Measurements from ENCODE around the gene FBL.
"Not testable (repeated sequence)": the region's sequence is repeated elsewhere in the genome, so short reads cannot be mapped to it uniquely, and the experiment has no call there.

Gene FBL

GRCh38 chr19:39877488-39877887, 31.3 kb upstream of the FBL start:
- peak in 1 of 2 donors; percentile 27 for DNase-seq (ENCODE audit: extremely low read depth in 1 of 2, low read depth in 1 of 2)

- not testable (repeated sequence) for DNase-seq (ENCODE audit: extremely low read depth in 1 of 2, low read depth in 1 of 2)
These were observed 30.3 kb upstream of the FBL start for GRCh38 chr19:39876486-39876885.

GRCh38 chr19:39875401-39875864, 29.3 kb upstream of the FBL start:
- DNase-seq (ENCODE audit: extremely low read depth in 1 of 2, low read depth in 1 of 2): not testable (repeated sequence)

DNA sequence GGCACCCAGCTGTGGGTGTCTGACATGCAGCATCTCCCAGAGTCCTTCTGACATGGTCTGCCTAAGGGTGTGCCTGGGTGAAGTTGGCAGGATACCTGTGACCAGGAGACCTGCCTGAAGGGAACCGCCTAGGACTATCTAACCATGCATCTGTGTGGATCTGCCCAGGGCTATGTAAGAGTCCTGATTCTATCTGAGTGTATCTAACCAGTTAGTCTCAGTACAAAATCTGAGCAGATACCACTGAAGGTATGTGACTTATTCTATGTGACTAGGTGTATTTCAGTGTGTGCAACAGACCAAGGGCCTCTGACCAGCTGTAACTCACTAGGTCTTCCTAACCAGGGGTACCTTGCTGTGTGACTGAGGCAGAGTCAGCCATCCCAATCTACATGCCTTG, 28.2 kb upstream of the FBL start:
- DNase-seq (ENCODE audit: extremely low read depth in 1 of 2, low read depth in 1 of 2): no peak

DNA sequence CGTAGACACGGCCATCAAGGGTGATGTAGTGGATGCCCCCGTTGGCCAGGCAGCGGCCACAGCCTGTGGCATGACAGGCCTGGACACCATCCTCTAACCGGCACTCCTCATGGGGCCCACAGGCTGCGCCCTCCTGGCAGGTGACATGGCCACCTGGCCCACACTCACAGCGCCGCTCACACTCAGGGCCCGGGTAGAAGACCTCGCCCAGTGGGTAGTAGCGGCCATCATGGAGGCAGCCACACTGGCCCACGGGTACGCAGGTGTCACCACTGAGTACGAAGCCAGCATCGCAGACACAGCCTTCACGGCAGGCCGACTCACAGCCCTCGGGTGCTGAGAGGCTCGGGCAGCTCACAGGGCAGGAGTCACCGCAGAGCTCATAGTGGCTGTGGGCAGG, 27.2 kb upstream of the FBL start:
- no peak for DNase-seq (ENCODE audit: extremely low read depth in 1 of 2, low read depth in 1 of 2)

- no peak for DNase-seq (ENCODE audit: extremely low read depth in 1 of 2, low read depth in 1 of 2)
These were observed 26.0 kb upstream of the FBL start for GRCh38 chr19:39871886-39872866.

DNA sequence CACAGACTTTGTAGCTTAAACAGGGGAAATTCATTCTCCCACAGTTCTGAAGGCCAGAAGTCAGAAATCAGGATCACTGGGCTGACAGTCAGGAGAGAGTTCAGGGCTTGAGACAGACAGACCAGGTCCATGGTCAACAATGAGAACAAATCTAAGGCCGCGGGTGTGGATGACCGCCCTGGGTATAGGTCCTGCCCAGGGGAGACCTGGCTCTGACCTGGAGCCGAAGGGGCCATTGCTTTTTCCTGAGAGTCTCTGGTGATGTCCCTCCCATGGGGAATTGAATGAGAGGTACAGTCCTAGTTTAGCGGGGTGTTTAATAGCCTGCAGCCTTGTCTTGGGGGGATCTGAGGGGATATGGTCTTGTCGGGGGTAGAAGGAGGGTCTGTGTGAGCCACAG, 25.2 kb upstream of the FBL start:
- no peak for DNase-seq (ENCODE audit: extremely low read depth in 1 of 2, low read depth in 1 of 2)

GRCh38 chr19:39870171-39870971, 24.2 kb upstream of the FBL start:
- no peak for DNase-seq (ENCODE audit: extremely low read depth in 1 of 2, low read depth in 1 of 2)

DNA sequence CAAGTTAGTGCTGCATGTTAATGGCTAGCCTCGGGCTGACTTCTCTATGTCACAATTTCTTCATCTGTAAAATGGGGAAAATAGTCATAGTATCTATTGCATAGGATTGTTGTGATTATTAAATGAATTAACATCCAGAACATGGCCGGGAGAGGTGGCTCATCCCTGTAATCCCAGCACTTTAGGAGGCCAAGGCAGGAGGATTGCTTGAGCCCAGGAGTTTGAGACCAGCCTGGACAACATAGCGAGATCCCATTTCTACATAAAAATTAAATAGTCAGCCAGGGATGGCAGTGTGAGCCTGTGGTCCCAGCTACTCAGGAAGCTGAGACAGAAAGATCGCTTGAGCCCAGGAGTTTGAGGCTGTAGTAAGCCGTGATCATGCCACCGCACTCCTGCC, 21.8 kb upstream of the FBL start:
- no peak for DNase-seq (ENCODE audit: extremely low read depth in 1 of 2, low read depth in 1 of 2)

DNA sequence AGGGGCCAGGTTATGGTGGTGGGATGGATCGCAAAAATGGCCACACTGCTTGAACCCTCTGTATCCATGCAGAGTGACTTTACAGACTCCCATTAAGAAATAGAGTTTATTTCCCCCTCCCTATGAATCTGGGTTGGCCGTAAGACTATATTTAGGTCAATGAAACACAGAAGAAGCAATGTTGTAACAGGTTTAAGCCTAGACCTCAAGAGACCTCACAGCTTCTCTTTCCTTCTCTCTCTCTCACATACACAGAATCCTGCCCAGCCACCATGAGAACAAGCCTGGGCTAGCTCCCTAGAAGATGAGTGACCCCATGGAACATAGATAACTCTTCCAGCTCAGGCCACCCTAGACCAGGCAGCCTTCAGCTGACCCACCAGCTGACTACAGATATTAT, 21.0 kb upstream of the FBL start:
- DNase-seq (ENCODE audit: extremely low read depth in 1 of 2, low read depth in 1 of 2): no peak

DNA sequence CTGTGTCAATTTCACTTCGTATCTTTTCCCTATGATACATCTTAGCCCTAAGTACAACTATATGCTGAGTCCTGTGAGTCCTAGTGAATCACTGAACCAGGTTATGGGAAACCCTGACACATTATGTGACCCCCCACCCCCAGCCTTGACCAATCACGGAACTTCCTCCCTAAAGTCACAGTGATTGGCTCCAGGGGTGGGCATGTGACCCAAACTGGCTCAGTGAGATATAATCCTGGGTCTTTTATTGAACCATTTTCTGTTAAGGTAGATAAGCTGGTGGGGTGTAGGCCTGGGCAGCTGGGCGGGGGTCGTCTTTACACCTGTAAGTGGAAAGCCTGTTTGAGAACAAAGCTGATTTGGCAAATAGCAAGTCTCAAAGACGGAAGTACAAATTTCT, 19.8 kb upstream of the FBL start:
- no peak for DNase-seq (ENCODE audit: extremely low read depth in 1 of 2, low read depth in 1 of 2)

DNA sequence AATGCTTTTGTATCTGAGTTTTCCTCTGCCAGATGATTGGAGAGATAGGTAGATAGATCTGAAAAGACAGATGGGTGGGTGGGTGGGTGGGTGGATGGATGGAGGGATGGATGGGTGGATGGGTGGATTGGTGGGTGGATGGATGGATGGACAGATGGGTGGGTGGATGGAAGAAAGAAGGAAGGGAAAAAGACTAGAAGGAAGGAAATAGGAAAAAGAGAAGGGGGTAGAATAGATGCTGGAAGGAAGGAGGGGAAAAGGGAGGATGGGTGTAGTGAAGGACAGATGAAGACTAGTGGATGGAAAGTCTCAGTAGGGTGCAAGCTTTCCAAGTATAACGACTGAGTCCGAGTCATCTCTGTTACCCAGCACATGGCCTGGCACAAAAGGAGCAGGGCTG, 19.0 kb upstream of the FBL start:
- DNase-seq (ENCODE audit: extremely low read depth in 1 of 2, low read depth in 1 of 2): no peak

GRCh38 chr19:39864118-39864517, 17.9 kb upstream of the FBL start:
- no peak for DNase-seq (ENCODE audit: extremely low read depth in 1 of 2, low read depth in 1 of 2)

DNA sequence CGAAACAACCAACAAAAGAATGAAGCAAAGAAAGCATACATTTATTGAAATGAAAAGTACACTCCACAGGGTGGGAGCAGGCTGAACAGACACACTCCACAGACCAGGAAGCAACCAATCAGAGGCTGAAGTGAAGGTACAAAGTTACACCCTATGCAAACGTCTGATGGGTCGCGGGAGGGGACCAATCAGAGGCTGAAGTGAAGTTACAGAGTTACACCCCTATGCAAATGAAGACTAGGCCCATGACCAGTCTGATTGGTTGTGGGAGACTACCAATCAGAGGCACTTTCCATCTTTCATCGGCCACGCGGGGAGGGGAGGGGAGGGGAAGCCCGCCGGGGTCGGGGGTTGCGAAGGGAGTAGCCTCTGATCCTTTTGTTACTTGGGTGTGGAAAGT, 12.4 kb upstream of the FBL start:
- no peak for DNase-seq (ENCODE audit: extremely low read depth in 1 of 2, low read depth in 1 of 2)

DNA sequence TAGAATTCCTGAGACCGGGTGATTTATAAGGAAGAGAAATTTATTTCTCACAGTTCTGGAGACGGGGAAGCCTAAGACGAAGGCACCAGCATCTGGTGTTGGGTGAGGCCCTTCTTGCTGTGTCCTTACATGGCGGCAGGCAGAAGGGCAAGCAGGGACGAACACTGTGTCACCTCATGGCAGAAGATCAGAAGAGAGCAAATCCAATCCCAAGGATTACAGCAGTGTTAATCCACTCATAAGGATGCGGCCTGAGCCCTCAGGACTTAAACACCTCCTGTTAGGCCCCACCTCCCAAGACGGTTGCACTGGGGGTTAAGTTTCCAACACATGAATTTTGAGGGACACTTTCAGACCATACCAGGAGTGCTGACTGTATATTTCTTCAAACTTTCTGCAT, 6.7 kb upstream of the FBL start:
- no peak for DNase-seq (ENCODE audit: extremely low read depth in 1 of 2, low read depth in 1 of 2)

DNA sequence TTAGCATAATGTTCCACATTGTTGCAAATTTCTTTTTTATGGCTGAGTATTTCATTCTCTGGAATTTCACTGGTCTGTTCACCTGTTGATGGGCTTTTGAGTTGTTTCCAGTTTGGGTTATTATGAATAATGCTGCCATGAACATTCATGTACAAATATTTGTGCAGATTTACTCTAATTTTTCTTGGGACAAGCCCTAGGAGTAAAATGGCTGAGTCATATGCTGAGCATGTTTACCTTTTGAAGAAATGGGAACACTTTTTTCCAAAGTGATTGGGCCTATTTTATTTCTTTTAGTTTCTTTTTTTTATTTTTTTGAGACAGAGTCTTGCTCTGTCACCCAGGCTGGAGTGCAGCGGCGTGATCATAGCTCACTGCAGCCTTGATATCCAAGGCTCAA, 4.7 kb upstream of the FBL start:
- no peak for DNase-seq (ENCODE audit: extremely low read depth in 1 of 2, low read depth in 1 of 2)

DNA sequence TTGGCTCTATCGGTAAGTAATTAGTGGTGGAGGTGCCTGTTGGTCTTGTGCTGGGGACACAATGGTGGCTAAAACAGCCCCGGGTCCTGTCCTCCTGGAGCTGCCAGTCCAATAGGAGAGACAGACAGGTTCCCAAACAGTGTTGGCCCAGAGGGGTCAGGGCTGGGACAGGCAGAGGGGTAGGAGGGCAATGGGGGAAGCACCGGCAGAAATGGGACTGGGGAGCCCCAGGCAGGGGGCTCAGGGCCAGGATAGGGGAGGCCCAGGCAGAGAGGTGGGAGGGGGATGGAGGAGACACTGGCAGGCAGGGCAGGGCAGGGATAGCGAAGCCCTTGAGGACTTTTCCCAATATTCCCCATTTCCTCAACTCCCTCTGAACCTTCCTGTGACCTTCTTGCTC, 2.2 kb upstream of the FBL start:
- DNase-seq (ENCODE audit: extremely low read depth in 1 of 2, low read depth in 1 of 2): no peak

- DNase-seq (ENCODE audit: extremely low read depth in 1 of 2, low read depth in 1 of 2): no peak
These were observed 1.3 kb upstream of the FBL start for GRCh38 chr19:39847525-39847924.

DNA sequence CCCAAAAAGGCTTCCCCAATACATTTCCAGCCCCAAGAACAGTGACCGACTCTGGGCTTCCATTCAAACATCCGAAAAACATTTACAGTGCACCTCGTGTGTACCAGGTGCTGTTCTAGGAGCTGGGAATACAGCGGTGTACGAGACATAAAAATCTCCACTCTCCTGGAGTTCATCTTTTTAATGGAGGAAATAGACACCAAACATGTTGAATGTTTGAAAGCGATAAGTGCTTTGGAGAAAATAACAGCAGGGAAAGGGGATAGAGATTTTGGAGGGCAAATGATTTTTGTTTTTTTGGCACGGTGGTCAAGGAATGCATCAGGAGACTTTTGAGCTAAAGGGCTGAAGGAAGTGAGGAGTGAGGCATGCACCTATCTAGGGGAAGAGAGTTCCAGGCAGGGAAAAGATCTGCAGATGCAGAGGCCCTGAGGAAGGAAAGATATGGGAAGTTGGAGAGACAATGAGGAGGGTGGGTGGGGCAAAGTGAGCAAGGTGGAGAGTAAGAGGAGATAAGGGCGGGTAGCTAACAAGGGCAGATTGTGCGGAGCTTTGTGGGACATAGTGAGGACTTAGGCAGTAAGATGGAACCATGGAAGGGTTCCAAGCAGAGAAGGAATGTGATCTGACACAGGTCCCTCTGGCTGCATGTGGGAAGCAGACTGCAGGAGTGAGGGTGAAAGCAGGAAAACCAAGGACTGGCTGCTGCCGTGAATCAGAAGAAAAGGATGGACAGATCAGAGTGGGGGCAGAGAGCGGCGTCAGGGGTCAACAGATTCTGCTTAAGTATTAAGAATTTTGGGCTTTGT, 703 bp upstream of the FBL start:
- no peak for DNase-seq (ENCODE audit: extremely low read depth in 1 of 2, low read depth in 1 of 2)

- DNase-seq (ENCODE audit: extremely low read depth in 1 of 2, low read depth in 1 of 2): no peak
These were observed 621 bp downstream of the FBL start for GRCh38 chr19:39845584-39845932.

DNA sequence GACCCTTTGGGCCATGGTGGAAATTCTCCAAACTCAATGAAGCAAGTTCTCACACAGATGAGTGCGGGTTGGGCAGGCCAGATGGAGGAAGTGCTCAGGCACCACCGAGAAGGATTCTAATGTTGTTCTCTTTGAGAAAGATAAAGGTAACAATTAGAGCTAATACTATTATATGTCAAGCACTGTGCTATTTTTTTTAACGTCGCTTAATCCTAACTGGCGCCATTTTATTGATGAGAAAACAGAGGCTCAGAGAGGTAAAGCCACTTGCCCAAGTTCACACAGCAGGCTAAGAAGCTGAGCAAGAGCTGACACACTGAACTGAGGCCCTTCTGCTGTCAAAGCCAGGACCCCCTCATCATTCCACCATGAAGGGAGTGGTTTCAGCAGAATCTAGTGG, 1.0 kb downstream of the FBL start:
- no peak for DNase-seq (ENCODE audit: extremely low read depth in 1 of 2, low read depth in 1 of 2)
